ENCODE measurements around the gene NRAP.
"Not testable (repeated sequence)": the region's sequence is repeated elsewhere in the genome, so short reads cannot be mapped to it uniquely, and the experiment has no call there.

DNA sequence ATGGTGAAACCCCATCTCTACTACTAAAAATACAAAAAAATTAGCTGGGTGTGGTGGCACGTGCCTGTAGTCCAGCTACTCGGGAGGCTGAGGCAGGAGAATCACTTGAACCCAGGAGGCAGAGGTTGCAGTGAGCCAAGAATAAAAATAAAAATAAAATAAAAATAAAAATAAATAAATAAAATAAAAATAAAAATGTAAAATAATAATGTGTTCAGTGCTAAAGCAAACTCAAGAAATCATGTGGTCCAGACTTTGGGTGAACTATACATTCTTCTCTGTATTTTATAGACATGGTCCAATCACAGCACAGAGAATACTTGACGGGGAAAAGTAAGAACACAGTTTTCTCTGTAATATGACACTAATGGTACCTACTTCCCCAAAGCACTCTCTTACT lies 11.4 kb downstream of the NRAP start:
- not testable (repeated sequence) for TF ChIP-seq POLR2AphosphoS5, POLR2A (IDR thresholded peaks at IDR 0.05; ENCODE audit: low read depth, low read length)
